ENCODE results near the gene HOPX.

GRCh38 chr4:56648824-56649151 is 32.3 kb downstream of the HOPX start:
- no peak for TF ChIP-seq POLR2A (IDR thresholded peaks at IDR 0.05)
- TF ChIP-seq CTCF (IDR thresholded peaks at IDR 0.05), result no peak
